ENCODE data around the gene IFNGR2. TPM values are rescaled to one million over a fixed set of nuclear protein-coding genes. Genes with fewer than 3 reads are reported as not detected.
"Not testable (repeated sequence)": the region's sequence is repeated elsewhere in the genome, so short reads cannot be mapped to it uniquely, and the experiment has no call there.

The IFNGR2 gene
- total RNA-seq, 2 donors from 2014 or later: 50.2 to 51.0 TPM

GRCh38 chr21:33394260-33394659, 9.0 kb upstream of the IFNGR2 start:
- intact Hi-C loops (cut with DNase I): no loop called here
- DNase-seq (ENCODE audit: low spot score): no peak

DNA sequence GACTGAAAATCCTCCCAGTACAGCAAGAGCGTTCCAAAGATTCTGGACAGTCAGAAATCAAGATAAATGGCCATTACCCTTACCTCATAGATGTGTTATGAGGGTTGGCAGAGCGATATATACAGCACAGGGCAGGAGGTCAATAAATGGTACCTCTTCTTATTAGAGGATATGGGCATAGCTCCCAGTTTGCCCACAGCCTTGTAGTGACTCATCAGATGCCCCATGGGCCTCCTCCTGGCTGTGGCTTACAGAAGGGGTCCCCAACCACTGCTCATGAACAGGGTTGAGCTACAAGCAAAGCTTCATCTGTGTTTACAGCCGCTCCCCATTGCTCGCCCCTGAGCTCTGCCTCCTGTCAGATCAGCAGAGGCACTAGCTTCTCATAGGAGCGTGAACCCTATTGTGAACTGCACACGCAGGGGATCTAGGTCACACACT, 7.3 kb upstream of the IFNGR2 start:
- intact Hi-C loops (cut with DNase I): no loop called here
- no peak for DNase-seq (ENCODE audit: low spot score)

- intact Hi-C loops (cut with DNase I): no loop called here
- DNase-seq (ENCODE audit: low spot score): no peak
Observed at GRCh38 chr21:33396436-33396835, 6.8 kb upstream of the IFNGR2 start.

DNA sequence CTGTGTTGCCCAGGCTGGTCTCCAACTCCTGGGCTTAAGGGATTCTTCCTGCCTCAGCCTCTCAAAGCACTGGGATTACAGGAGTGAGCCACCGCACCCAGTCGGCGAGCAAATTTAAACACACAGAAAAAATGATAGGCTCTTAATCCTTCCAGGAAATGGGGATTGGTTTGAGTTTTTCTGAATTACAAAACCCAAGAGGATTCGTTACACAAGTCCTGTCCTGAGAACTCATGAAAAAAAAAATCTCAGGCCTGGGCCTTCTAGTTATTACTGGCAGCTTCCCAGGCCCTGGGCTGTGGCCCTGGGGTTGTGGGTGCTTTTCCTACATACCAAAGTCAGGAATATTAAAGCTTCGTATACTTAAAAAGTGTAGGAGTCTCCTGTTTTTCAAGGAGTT, 6.3 kb upstream of the IFNGR2 start:
- intact Hi-C loops (cut with DNase I): no loop called here
- no peak for DNase-seq (ENCODE audit: low spot score)

DNA sequence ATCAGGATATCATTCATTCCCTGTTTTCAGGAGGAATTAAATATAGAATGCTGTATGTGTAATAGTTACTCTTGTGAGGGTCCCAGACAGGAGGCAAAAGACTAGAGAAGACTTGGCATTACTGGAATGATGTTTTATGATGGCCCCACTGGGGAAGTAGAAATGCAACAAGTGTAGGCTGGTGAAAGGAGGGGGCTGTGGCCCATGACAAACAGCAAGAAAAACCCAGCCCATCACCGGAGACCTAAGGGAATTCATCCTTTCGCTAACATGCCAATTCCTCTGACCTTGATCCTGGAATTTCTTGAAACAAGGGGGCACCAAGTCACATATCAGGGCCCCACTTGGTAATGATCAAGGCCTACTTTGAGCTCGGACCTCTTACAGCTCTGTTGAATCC, 5.5 kb upstream of the IFNGR2 start:
- intact Hi-C loops (cut with DNase I): no loop called here
- no peak for DNase-seq (ENCODE audit: low spot score)

- intact Hi-C loops (cut with DNase I): no loop called here
- no peak for DNase-seq (ENCODE audit: low spot score)
Observed at GRCh38 chr21:33398361-33398760, 4.9 kb upstream of the IFNGR2 start.

- no peak for DNase-seq (ENCODE audit: low spot score)
- intact Hi-C loops (cut with DNase I): no loop called here
Observed at GRCh38 chr21:33401630-33401992, 1.6 kb upstream of the IFNGR2 start.

GRCh38 chr21:33402001-33402979, 923 bp upstream of the IFNGR2 start:
- intact Hi-C loops (cut with DNase I): no loop called here
- DNase-seq (ENCODE audit: low spot score): peak; percentile 93

DNA sequence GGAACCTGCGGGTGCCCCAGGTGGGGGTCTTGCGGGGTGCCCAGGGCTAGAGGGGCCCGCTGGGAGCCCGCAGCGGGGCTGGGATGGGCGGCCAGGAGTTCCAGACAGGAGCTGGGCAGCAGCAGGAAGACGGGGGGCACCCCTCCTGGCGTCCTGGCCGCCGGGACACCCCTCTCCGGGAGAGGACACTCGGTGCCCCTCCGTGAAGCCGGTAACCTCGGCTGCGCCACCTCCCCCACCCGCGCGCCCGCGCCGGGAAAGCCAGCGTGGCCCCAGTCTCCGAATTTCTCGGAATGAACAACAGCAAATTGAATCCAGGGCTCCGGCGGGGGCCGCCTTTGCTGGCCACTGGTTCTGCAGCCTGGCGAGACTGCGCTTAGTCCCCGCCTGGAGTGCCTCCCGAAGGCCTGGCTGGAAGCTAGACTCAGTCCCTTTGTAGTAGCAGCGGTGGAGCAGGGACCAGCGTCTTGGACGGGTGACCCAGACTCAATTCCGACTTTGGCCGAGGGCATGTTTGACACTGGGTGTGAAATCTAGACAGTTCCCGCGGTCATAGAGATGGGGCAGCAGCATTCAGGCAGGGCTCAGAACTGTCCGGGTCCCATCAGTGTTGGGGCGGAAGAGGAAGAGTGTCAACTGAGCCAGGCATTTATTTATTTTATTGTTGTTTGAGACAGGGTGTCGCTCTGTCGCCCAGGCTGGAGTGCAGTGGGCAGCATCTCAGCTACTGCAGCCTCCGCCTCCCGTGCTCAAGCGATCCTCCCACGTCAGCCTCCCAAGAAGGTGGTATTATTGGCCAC, 773 bp downstream of the IFNGR2 start:
- DNase-seq (ENCODE audit: low spot score): peak; percentile 93
- intact Hi-C loops (cut with DNase I): no loop called here

- intact Hi-C loops (cut with DNase I): no loop called here
- no peak for DNase-seq (ENCODE audit: low spot score)
Observed at GRCh38 chr21:33406493-33406892, 3.3 kb downstream of the IFNGR2 start.

DNA sequence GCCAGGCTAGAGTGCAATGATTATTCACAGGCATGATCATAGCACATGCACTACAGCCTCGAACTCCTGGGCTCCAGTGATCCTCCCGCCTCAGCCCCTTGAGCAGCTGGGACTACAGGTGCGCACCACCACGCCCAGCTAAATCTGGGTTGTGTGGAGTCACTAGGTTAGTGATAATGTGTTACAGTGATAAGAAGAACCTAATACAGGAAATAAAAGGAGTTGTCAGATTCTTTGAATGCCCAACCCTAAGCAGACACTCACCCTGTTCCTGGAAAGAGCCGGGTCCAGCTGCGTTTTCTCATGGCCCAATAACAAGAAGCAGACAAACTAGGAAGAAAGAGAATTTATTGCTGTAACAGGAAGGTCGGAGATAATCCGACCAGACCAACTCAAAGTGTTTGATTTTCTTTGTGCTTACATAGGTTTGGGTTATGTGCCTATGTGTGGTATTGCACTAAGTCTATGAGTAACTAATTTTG, 8.8 kb downstream of the IFNGR2 start:
- no peak for DNase-seq (ENCODE audit: low spot score)
- intact Hi-C loops (cut with DNase I): no loop called here

DNA sequence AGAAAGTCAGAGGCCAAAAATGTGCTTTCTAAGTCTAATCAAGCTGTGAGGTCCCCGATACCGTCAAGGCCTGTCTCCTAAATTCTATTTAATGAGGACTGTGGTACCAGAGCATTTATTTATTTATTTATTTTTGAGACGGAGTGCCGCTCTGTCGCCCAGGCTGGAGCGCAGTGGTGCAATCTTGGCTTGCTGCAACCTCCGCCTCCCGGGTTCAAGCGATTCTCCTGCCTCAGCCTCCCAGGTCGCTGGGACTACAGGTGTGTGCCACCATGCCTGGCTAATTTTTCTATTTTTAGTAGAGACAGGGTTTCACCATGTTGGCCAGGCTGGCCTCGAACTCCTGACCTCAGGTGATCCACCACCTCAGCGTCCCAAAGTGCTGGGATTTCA, 9.2 kb downstream of the IFNGR2 start:
- DNase-seq (ENCODE audit: low spot score); intact Hi-C loops (cut with DNase I): not testable (repeated sequence)

GRCh38 chr21:33412832-33413519, 9.8 kb downstream of the IFNGR2 start:
- DNase-seq (ENCODE audit: low spot score): no peak
- intact Hi-C loops (cut with DNase I): no loop called here

GRCh38 chr21:33414068-33414467, 10.9 kb downstream of the IFNGR2 start:
- DNase-seq (ENCODE audit: low spot score): no peak
- intact Hi-C loops (cut with DNase I): no loop called here

DNA sequence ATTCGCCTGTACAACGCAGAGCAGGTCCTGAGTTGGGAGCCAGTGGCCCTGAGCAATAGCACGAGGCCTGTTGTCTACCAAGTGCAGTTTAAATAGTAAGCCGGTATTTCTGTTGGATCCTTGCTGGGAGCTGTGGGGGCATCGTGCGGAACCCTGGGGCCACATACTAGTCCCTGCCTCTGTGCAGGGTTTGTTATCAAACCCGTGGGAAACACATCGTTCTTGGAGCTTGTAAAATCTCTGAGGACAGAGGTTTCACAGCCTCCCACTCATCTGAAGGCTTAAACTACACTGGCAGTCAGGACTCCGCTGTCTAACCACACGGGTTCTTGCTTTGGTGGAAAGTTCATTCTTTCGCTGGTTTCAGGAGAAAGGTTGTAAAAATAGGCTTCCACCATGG, 11.7 kb downstream of the IFNGR2 start:
- no peak for DNase-seq (ENCODE audit: low spot score)
- intact Hi-C loops (cut with DNase I): no loop called here

DNA sequence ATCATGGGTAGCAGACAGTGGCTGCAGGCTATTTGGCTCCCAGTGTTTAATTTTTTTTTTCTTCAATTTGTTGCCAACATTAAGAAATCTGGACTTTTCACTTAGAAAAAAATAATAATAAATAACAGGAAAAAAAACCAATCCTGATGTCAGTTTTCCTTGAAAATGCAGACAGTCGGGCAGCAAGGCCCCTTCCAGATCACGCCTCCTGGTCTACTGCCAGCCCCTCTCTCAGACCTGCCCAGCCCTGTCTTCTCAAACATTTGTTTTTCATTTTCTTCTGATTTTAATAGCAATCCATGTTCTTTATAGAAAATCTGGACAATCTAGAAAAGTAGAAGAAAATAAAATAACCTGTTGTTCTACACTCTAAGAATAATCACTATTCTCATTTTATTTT, 15.5 kb downstream of the IFNGR2 start:
- peak; percentile 94 for DNase-seq (ENCODE audit: low spot score)
- intact Hi-C loops (cut with DNase I): no loop called here

DNA sequence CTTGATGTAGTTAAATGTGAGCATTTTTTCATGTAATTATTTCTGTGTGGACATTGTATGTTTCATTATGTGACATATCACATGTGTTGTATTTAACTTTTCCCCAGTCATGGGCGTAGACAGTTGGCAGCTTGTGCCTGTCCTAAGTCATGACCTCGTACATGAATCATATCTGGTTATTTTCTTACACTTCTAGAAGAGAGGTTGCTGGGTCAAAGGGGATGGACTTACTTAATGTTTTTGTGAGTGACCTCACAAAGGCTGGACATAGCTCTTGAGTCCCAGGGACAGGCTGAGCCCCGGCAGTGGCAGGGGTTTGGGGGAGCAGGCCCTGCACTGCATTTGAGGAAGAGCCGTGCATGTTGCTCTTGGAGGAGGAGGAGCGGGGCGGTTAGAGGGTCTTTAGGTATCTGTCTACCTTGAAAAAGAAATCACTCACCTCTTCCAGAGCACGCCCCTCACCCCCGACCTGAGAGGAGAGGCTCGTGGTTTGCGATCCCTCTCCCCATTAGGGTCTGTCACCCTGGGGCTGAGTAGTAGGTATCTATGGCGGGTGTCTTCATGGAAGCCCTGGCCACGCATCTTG, 16.4 kb downstream of the IFNGR2 start:
- intact Hi-C loops (cut with DNase I): no loop called here
- DNase-seq (ENCODE audit: low spot score): no peak

DNA sequence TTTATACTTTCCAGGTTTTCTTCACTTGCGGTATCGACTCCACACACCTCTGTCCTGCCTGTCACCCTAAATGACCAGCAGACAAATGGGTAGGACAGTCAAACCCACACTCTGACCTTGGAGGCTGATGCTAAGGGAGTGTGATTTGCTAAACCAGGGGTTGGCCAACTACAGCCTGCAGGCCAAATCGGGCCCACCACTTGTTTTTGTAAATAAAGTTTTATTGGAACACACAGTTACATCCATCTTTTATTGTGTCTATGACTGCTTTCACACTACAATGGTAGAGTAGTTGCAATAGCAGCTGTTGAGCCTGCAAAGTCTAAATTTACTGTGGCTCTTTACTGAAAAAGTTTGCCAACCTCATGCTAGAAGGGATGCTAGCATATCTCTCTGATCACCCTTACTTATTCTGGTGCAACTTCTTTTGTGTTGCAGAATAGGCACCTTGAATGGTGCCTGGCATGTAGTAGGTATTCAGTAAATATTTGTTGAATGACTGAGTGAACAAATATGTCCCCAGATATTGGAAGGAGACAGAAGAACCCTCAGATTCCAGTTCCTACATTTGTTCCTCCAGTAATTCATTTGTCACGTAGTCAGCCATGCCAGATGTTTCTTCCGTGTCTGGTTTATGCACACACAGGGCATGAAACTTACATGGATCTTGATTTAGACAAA, 18.6 kb downstream of the IFNGR2 start:
- intact Hi-C loops (cut with DNase I): no loop called here
- no peak for DNase-seq (ENCODE audit: low spot score)

- intact Hi-C loops (cut with DNase I): no loop called here
- peak; percentile 2 for DNase-seq (ENCODE audit: low spot score)
Observed at GRCh38 chr21:33424214-33424613, 21.0 kb downstream of the IFNGR2 start.
